Measurements from ENCODE around the gene IL34.

The IL34 gene

DNA sequence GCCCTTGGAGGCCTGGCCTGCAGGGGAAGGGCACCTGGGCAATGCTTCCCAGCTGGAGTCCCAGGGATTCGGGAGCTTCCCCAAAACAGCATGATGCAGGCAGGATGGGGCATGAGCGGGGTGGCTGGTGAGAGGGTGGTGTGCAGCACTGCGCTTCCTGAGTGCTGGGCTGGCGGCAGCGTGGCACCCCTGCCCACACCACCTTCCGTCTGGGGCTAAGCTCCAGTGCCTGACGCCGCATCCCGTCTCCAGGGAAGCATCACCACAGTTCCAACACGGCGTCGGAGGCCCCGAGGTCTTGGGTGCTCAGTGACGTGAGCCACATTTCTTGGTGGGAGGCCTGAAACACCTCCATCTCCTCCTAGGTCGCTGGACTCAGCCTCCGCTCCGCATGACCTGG lies 53.3 kb downstream of the IL34 start:
- Histone ChIP-seq H3K4me1 (ENCODE audit: insufficient read depth, low read length, severe bottlenecking) (peaks cover 13% of the 10 kb centered on the region), H3K27ac (ENCODE audit: low read depth, low read length, poor library complexity, severe bottlenecking) (no peak overlapping the region)

DNA sequence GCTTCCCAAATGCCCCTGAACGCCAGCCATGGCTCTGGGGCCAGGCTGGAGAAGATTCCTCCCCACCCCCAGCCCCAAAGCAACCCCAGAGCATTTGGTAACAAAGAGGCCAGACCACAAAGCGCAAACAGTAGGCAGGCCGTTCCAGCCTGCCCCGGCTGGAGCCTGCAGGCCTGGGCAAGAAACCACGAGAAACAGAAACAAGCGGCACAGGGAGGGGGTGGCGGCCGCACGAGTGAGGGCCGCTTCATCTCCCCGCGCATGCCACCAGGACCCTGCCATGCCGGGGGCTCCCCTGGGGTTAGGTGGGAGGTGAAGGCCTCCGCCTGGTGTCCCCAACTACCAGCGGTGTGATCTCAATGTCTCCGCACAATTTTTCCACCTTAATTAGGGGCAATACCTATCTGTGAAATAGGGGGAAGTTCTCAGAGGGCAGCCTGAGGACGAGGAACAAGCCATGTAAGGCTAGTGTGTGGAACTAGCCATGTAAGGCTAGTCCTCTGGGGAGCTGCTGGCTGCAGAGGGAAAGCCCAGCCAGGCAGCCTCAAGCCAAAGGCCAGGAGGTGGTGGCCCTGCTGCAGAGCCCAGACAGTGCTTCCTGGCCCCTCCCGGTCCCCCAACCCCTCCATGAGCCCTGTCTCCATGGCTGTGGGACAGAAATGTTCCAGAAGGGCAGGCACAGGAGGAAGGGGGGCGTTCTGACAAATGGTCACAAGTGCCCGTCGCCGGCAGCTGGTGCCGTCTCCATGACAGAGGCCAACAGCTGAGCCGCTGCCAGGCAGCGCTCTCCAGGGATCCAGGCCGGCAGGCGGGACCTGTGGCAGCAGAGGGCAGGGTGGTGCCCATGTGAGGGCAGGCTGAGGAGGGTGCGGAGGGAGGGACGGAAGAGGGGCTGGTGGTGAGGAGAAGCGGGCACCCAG lies 54.0 kb downstream of the IL34 start:
- no peak overlapping the region for H3K4me2 ChIP-seq (ENCODE audit: low read length)
- no peak overlapping the region for H3K9ac ChIP-seq (ENCODE audit: low read length)
- H3K27ac ChIP-seq (ENCODE audit: low read depth, low read length, poor library complexity, severe bottlenecking): no peak overlapping the region
- no peak overlapping the region for H2AFZ ChIP-seq (ENCODE audit: low read length)
- no peaks in the 10 kb centered on the region; the same call in 1 of the 2 replicates for H3K36me3 ChIP-seq (ENCODE audit: insufficient read depth, low read length)
- H3F3A ChIP-seq (ENCODE audit: insufficient read depth, low read length): no peaks in the 10 kb centered on the region
- TF ChIP-seq EZH2 (IDR thresholded peaks at IDR 0.05; ENCODE audit: borderline replicate concordance, low read length): no peak
- TF ChIP-seq, protein P1, sequence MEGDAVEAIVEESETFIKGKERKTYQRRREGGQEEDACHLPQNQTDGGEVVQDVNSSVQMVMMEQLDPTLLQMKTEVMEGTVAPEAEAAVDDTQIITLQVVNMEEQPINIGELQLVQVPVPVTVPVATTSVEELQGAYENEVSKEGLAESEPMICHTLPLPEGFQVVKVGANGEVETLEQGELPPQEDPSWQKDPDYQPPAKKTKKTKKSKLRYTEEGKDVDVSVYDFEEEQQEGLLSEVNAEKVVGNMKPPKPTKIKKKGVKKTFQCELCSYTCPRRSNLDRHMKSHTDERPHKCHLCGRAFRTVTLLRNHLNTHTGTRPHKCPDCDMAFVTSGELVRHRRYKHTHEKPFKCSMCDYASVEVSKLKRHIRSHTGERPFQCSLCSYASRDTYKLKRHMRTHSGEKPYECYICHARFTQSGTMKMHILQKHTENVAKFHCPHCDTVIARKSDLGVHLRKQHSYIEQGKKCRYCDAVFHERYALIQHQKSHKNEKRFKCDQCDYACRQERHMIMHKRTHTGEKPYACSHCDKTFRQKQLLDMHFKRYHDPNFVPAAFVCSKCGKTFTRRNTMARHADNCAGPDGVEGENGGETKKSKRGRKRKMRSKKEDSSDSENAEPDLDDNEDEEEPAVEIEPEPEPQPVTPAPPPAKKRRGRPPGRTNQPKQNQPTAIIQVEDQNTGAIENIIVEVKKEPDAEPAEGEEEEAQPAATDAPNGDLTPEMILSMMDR (IDR thresholded peaks at IDR 0.05; ENCODE audit: low read length): no peak
- no peaks in the 10 kb centered on the region for H4K20me1 ChIP-seq (ENCODE audit: insufficient read depth, low read length)
- H3K9me2 ChIP-seq (ENCODE audit: low read depth, low read length): no peaks in the 10 kb centered on the region
- peaks cover 6% of the 10 kb centered on the region for H3K4me1 ChIP-seq (ENCODE audit: insufficient read depth, low read length, severe bottlenecking)
- no peaks in the 10 kb centered on the region for H3K79me2 ChIP-seq (ENCODE audit: insufficient read depth, low read length)
- no peaks in the 10 kb centered on the region for H3K9me3 ChIP-seq (ENCODE audit: low read length)
- H3K27me3 ChIP-seq (ENCODE audit: insufficient read depth, low read length): no peaks in the 10 kb centered on the region
- no peak overlapping the region for H3K4me3 ChIP-seq (ENCODE audit: low read depth, low read length, poor library complexity, severe bottlenecking)

More for the DNA sequence above, 53.3 kb downstream of the IL34 start:
- Histone ChIP-seq H3K36me3 (ENCODE audit: insufficient read depth, low read length) (no peaks in the 10 kb centered on the region; the same call in 1 of the 2 replicates), H3K9me3 (ENCODE audit: low read length) (no peaks in the 10 kb centered on the region), H3K4me2 (ENCODE audit: low read length) (no peak overlapping the region), H3K27me3 (ENCODE audit: insufficient read depth, low read length) (no peaks in the 10 kb centered on the region), H3K79me2 (ENCODE audit: insufficient read depth, low read length) (no peaks in the 10 kb centered on the region), H2AFZ (ENCODE audit: low read length) (no peak overlapping the region), H3F3A (ENCODE audit: insufficient read depth, low read length) (no peaks in the 10 kb centered on the region), H4K20me1 (ENCODE audit: insufficient read depth, low read length) (no peaks in the 10 kb centered on the region), H3K4me3 (ENCODE audit: low read depth, low read length, poor library complexity, severe bottlenecking) (no peak overlapping the region), H3K9me2 (ENCODE audit: low read depth, low read length) (no peaks in the 10 kb centered on the region), H3K9ac (ENCODE audit: low read length) (no peak overlapping the region)
- TF ChIP-seq, protein P1 (IDR thresholded peaks at IDR 0.05; ENCODE audit: low read length): no peak
- no peak for TF ChIP-seq EZH2 (IDR thresholded peaks at IDR 0.05; ENCODE audit: borderline replicate concordance, low read length)

DNA sequence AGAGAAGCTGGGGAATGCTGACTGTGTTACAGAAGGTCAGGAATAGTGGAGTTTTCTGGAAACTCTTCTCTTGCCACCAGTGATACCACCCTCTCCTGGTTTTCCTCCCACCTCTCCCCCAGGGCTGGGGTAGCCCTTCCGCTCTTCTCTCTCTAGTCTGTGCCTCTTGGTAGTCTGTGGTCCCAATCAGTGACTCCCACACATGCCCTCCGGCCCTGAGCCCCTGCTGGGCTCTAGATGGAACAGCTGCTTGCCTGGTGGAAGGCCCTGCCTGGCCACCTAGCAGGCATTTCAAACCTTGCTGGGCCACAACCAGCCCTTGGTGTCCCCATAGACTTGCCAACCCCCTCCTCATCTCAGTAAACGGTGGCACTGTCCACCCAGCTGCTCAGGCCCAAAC lies 54.7 kb downstream of the IL34 start:
- H3K27me3 ChIP-seq (ENCODE audit: insufficient read depth, low read length): no peaks in the 10 kb centered on the region
- TF ChIP-seq, protein P1 (IDR thresholded peaks at IDR 0.05; ENCODE audit: low read length): no peak
- H3K4me3 ChIP-seq (ENCODE audit: low read depth, low read length, poor library complexity, severe bottlenecking): no peak overlapping the region
- H4K20me1 ChIP-seq (ENCODE audit: insufficient read depth, low read length): no peaks in the 10 kb centered on the region
- H3K36me3 ChIP-seq (ENCODE audit: insufficient read depth, low read length): no peaks in the 10 kb centered on the region; the same call in 1 of the 2 replicates
- H3K27ac ChIP-seq (ENCODE audit: low read depth, low read length, poor library complexity, severe bottlenecking): no peak overlapping the region
- H3K4me2 ChIP-seq (ENCODE audit: low read length): no peak overlapping the region
- H3K9me2 ChIP-seq (ENCODE audit: low read depth, low read length): no peaks in the 10 kb centered on the region
- no peak overlapping the region for H3K9ac ChIP-seq (ENCODE audit: low read length)
- no peaks in the 10 kb centered on the region for H3K79me2 ChIP-seq (ENCODE audit: insufficient read depth, low read length)
- H3F3A ChIP-seq (ENCODE audit: insufficient read depth, low read length): no peaks in the 10 kb centered on the region
- H3K4me1 ChIP-seq (ENCODE audit: insufficient read depth, low read length, severe bottlenecking): no peaks in the 10 kb centered on the region
- no peak overlapping the region for H2AFZ ChIP-seq (ENCODE audit: low read length)
- no peaks in the 10 kb centered on the region for H3K9me3 ChIP-seq (ENCODE audit: low read length)

Measured in OCI-LY1 (cell line).